Gastroesophageal sphincter (tissue), 3 donors: ENCODE results near the gene LIPE.

ENCODE experiments used
- POLR2A ChIP-seq, 2 donors: fragments of 450-650 bp; IDR thresholded peaks; one replicate each; pipeline ENCODE4 v1.6.1; 2017; ENCODE audit warnings: antibody characterized with exemption in 2 of 2, mild to moderate bottlenecking in 2 of 2, moderate library complexity in 1 of 2
- TF ChIP-seq, protein P1 (sequence below), 4 experiments: fragments of 200-600 bp in 2 of 4; fragments of 450-650 bp in 2 of 4; sonication (generic) in 1 of 4; IDR thresholded peaks; one replicate each; pipeline ENCODE4 v1.5.1; 2017 to 2019; ENCODE audit warnings: antibody characterized with exemption in 4 of 4, mild to moderate bottlenecking in 2 of 4, moderate library complexity in 2 of 4

GRCh38 chr19:42411581-42412178 lies 15.5 kb downstream of the LIPE start:
- TF ChIP-seq, protein P1, sequence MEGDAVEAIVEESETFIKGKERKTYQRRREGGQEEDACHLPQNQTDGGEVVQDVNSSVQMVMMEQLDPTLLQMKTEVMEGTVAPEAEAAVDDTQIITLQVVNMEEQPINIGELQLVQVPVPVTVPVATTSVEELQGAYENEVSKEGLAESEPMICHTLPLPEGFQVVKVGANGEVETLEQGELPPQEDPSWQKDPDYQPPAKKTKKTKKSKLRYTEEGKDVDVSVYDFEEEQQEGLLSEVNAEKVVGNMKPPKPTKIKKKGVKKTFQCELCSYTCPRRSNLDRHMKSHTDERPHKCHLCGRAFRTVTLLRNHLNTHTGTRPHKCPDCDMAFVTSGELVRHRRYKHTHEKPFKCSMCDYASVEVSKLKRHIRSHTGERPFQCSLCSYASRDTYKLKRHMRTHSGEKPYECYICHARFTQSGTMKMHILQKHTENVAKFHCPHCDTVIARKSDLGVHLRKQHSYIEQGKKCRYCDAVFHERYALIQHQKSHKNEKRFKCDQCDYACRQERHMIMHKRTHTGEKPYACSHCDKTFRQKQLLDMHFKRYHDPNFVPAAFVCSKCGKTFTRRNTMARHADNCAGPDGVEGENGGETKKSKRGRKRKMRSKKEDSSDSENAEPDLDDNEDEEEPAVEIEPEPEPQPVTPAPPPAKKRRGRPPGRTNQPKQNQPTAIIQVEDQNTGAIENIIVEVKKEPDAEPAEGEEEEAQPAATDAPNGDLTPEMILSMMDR (IDR thresholded peaks at IDR 0.05), result no peak
- no peak for TF ChIP-seq POLR2A (IDR thresholded peaks at IDR 0.05)
